GM19240 (cell line): ENCODE measurements around the gene ACOT2.

Experiments used
- DNase-seq: peaks from one replicate; pipeline ENCODE4 v3.0.0; 2011; ENCODE audit warnings: low spot score; ENCODE audit not compliant: insufficient read length

The ACOT2 gene

DNA sequence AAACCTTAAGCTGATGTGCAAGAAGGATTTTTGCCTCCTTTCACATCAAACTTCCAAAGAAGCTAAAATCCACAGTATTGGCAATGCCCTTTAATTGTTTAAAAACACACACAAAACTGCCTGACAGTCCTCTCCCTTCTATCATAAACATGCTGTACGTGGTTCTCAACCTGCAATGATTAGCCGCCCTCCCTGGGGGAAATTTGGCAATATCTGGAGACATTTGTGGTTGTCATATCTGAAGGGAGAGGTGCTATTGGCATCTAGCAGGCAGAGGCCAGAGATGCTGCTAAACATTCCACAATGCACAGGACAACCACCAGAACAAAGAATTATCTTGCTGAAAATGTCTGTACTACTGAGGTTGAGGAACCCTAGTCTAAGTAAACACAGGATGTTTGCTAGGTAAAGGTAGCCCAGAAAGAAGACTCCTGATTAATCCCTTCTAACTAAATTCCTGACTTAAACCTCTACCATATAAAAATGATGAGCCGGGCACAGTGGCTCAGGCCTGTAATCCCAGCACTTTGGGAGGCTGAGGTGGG, 44.5 kb downstream of the ACOT2 start:
- no peak for DNase-seq

DNA sequence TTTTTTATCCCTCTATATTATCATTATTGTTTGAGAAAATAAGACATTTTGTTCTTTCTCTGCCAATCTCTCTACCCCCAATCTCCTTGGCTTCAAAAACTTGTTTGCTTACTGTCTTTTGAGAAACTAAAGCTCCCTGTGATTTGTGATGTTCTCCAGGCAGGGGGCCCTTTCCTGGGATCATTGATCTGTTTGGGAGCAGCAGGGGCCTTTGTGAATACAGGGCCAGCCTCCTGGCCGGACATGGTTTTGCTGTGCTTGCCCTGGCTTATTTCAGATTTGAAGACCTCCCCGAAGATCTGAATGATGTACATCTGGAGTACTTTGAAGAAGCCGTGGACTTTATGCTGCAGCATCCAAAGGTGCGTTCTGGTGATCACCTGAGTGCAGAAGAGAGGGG, 47.8 kb downstream of the ACOT2 start:
- no peak for DNase-seq

DNA sequence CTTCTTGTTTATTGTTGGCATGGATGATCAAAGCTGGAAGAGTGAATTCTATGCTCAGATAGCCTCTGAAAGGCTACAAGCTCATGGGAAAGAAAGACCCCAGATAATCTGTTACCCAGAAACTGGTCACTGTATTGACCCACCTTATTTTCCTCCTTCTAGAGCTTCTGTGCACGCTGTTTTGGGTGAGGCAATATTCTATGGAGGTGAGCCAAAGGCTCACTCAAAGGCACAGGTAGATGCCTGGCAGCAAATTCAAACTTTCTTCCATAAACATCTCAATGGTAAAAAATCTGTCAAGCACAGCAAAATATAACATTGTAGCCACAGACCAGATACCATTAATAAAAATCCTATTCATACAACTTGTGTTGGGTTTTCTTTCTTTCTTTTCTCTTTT, 50.5 kb downstream of the ACOT2 start:
- no peak for DNase-seq

DNA sequence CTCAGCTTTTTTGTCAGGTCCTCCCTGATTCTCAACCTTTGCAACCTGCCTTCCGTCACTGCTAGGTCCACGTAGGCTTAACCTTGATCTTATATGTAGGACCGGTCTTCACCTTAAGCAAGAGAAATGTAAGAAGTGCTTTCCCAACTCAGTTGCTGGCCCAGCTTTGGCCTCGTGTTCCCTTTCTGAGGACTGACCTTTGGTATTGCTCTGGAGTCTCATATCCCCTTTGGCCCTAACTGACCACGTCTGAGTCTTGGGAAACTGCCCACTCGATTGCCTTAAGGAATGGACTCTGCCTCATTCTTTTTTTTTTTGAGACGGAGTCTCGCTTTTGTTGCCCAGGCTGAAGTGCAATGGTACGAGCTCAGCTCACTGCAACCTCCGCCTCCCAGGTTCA, 51.3 kb downstream of the ACOT2 start:
- no peak for DNase-seq

DNA sequence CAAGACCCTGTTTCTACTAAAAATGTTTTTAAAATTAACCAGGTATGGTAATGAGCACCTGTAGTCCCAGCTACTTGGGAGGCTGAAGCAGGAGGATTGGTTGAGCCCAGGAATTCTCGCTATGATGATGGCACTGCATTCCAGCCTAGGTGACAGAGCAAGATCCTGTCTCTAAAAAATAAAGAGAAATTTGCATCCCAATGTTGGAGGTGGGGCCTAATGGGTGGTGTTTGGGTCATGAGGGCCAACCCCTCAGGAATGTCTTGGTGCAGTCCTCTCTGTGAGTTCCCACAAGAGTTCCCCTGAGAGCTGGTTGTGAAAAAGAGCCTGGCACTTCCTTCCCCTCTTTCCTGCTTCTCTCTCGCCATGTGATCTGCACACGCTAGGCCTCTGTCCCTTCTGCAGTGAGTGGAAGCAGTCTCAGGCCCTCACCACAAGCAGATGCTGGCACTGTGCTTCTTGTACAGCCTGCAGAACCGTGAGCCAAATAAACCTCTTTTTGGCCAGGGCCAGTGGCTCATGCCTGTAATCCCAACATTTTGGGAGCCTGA, 54.6 kb downstream of the ACOT2 start:
- DNase-seq, result no peak
